Naive thymus-derived CD4-positive, alpha-beta T cell (primary cell): Measurements from ENCODE around the gene ESD. TPM values are rescaled to one million over a fixed set of nuclear protein-coding genes. Genes with fewer than 3 reads are reported as not detected.
"Not testable (repeated sequence)": the region's sequence is repeated elsewhere in the genome, so short reads cannot be mapped to it uniquely, and the experiment has no call there.

Experiments used
- ATAC-seq: fragments of 150-1000 bp; cut with Tn5 transposase; 2 replicates; pipeline ENCODE4 v1.10.0; 2021; ENCODE audit warnings: mild to moderate bottlenecking, moderate library complexity
- CTCF ChIA-PET: fragments of 350-600 bp; sonication (Branson Sonifier 250); formaldehyde crosslinking; loops from one replicate; lab custom pipeline; 2021; ENCODE audit warnings: antibody characterized with exemption; lab: Charles Lee
- POLR2A ChIA-PET: fragments of 350-600 bp; sonication (Branson Sonifier 250); formaldehyde crosslinking; loops from one replicate; lab custom pipeline; 2021; ENCODE audit warnings: antibody characterized with exemption, inconsistent platforms; lab: Charles Lee
- DNase-seq, 9 donors: peaks; one replicate each; pipeline versions ENCODE4 v3.0.0 to v3.0.0-alpha.2; 2020 to 2022; ENCODE audit warnings: mixed read lengths in 1 of 9
- H3K27ac ChIP-seq: one replicate; pipeline ENCODE4 v1.7.0; 2013; ENCODE audit warnings: mild to moderate bottlenecking, low read depth, low read length, moderate library complexity
- H3K27me3 ChIP-seq, 2 donors: one replicate each; pipeline ENCODE4 v1.7.0; 2013; ENCODE audit warnings: low read length in 2 of 2, mild to moderate bottlenecking in 2 of 2, moderate library complexity in 2 of 2; ENCODE audit not compliant: control insufficient read depth in 2 of 2, insufficient read depth in 2 of 2
- H3K36me3 ChIP-seq, 3 experiments: 1 replicate in 2 of 3; 2 replicates in 1 of 3; pipeline ENCODE4 v1.7.0; 2013; ENCODE audit warnings: low read length in 3 of 3, mild to moderate bottlenecking in 3 of 3, moderate library complexity in 1 of 3; ENCODE audit not compliant: insufficient read depth in 3 of 3, control insufficient read depth in 2 of 3
- H3K4me1 ChIP-seq, 2 donors: one replicate each; pipeline ENCODE4 v1.7.0; 2013; ENCODE audit warnings: low read length in 2 of 2, mild to moderate bottlenecking in 2 of 2, moderate library complexity in 1 of 2; ENCODE audit not compliant: control insufficient read depth in 2 of 2, insufficient read depth in 2 of 2
- H3K4me3 ChIP-seq: 2 replicates; pipeline ENCODE4 v1.7.0; 2013; ENCODE audit warnings: mild to moderate bottlenecking, low read length
- H3K9me3 ChIP-seq, 3 experiments: 1 replicate in 2 of 3; 2 replicates in 1 of 3; pipeline ENCODE4 v1.7.0; 2013; ENCODE audit warnings: low read length in 3 of 3; ENCODE audit not compliant: control insufficient read depth in 2 of 3
- H3K27ac Mint-ChIP-seq, 9 donors: one replicate each; pipeline ENCODE4 v1.8.0; 2020 to 2022; ENCODE audit warnings: mixed read lengths in 9 of 9, mild to moderate bottlenecking in 8 of 9, moderate library complexity in 5 of 9, inconsistent platforms in 2 of 9
- H3K27me3 Mint-ChIP-seq, 5 donors: one replicate each; pipeline ENCODE4 v1.8.0; 2021 to 2022; ENCODE audit warnings: mixed read lengths in 5 of 5, mild to moderate bottlenecking in 1 of 5
- H3K36me3 Mint-ChIP-seq, 5 donors: one replicate each; pipeline ENCODE4 v1.8.0; 2020 to 2022; ENCODE audit warnings: mixed read lengths in 5 of 5, mild to moderate bottlenecking in 3 of 5, inconsistent platforms in 1 of 5
- H3K4me1 Mint-ChIP-seq, 7 donors: one replicate each; pipeline ENCODE4 v1.8.0; 2020 to 2022; ENCODE audit warnings: mixed read lengths in 7 of 7, mild to moderate bottlenecking in 3 of 7, inconsistent platforms in 1 of 7
- H3K4me3 Mint-ChIP-seq, 10 donors: one replicate each; pipeline ENCODE4 v1.8.0; 2020 to 2022; ENCODE audit warnings: mild to moderate bottlenecking in 10 of 10, mixed read lengths in 10 of 10, moderate library complexity in 6 of 10, inconsistent platforms in 2 of 10
- H3K9me3 Mint-ChIP-seq, 11 donors: one replicate each; pipeline ENCODE4 v1.8.0; 2020 to 2022; ENCODE audit warnings: mixed read lengths in 11 of 11, mild to moderate bottlenecking in 4 of 11, inconsistent platforms in 1 of 11, moderate library complexity in 1 of 11
- intact Hi-C, 2 donors: fragments of 100-400 bp; cut with micrococcal nuclease; formaldehyde crosslinking; loops; one replicate each; pipeline ENCODE4 v1.15.1; 2023
- polyA plus RNA-seq, 2 donors: library from polyadenylated mRNA; unstranded; fragments of 300-500 nt; fragmentation: Illumina TruSeq; gene quantifications; one replicate each; pipeline ENCODE4 v1.2.3, GENCODE V29; 2021
- total RNA-seq, 6 experiments: library from RNA in 5 of 6; stranded (reverse) in 5 of 6; gene quantifications; 1 replicate in 5 of 6; 2 replicates in 1 of 6; pipeline ENCODE4 v1.2.3 and lab custom pipeline; 2021 to 2026

Gene ESD
- total and polyA plus RNA-seq, 7 experiments from 2014 or later: 35.3 to 182 (median 63.1) TPM

DNA sequence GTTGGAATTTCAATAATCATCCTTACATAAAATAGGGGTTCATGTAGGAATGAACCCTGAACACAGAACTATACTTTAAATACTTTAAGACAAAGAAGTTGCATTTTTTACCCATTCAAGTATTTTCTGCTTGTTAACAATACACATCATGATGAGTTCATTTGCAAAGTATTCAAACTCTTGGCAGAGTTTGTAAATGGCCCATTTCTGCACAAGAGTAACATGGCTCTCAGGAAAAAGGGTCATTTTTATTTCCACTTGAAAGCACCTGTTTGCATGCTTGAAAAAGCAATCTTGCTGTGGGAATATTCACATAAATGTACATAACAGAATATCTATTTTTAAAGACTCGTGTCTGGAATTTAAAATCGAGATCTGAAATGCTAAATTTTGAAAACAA lies 18.1 kb downstream of the ESD start:
- H3K4me3 ChIP-seq: no peak overlapping the region
- H3K36me3 Mint-ChIP-seq: peaks cover 19 to 59% (median 49%) of the 10 kb centered on the region in 5 donors
- ChIA-PET POLR2A (interaction anchor here (0.6 kb wide), 1 partner anchor 1732 kb away, joined by 3 read pairs; no protein-coding TSS in a partner anchor), CTCF (no interaction called here)
- no peaks in the 10 kb centered on the region for H3K4me1 ChIP-seq
- H3K9me3 ChIP-seq: no peaks in the 10 kb centered on the region
- no peak overlapping the region for H3K4me3 Mint-ChIP-seq
- intact Hi-C loops: no loop called here
- H3K27me3 ChIP-seq: no peaks in the 10 kb centered on the region
- no peak overlapping the region for H3K27ac Mint-ChIP-seq
- no peaks in the 10 kb centered on the region for H3K9me3 Mint-ChIP-seq
- DNase-seq (no peak), ATAC-seq (no peak)
- peaks cover 7 to 59% (median 15%) of the 10 kb centered on the region in 3 experiments for H3K36me3 ChIP-seq
- no peaks in the 10 kb centered on the region for H3K27me3 Mint-ChIP-seq
- H3K4me1 Mint-ChIP-seq: peaks cover 0 to 15% (median 1%) of the 10 kb centered on the region in 7 donors
- H3K27ac ChIP-seq: no peak overlapping the region

DNA sequence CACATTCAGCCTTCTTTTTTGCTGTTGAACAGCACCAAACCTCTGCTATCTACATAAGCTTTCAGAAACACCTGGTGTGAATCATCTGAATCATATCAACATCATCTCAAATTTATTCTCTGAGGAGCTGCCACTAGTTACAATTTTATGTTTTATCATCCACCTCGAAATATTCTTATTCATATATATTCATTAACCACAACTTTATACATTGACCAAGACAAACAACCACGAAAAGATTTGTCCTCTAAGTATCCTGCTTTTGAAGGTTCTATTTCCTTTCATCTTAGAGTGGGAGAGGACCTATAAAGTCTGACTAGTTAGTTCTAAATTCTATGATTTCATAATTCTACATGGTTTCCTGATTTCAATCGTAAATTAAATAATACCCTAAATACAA lies 18.9 kb downstream of the ESD start:
- no peak for ATAC-seq
- H3K27ac Mint-ChIP-seq: no peak overlapping the region
- H3K4me1 Mint-ChIP-seq: peaks cover 0 to 15% (median 1%) of the 10 kb centered on the region in 7 donors
- no peaks in the 10 kb centered on the region for H3K27me3 ChIP-seq
- ChIA-PET CTCF (interaction anchor here (0.6 kb wide), 2 partner anchors 16 to 20 kb away, joined by 3 read pairs; no protein-coding TSS in a partner anchor), POLR2A (no interaction called here)
- intact Hi-C loops: no loop called here
- no peak overlapping the region for H3K4me3 Mint-ChIP-seq
- H3K27ac ChIP-seq: no peak overlapping the region
- H3K9me3 ChIP-seq: no peaks in the 10 kb centered on the region
- H3K36me3 Mint-ChIP-seq: peaks cover 22 to 65% (median 54%) of the 10 kb centered on the region in 5 donors
- H3K9me3 Mint-ChIP-seq: no peaks in the 10 kb centered on the region
- peaks cover 7 to 63% (median 14%) of the 10 kb centered on the region in 3 experiments for H3K36me3 ChIP-seq
- DNase-seq: no peak
- no peaks in the 10 kb centered on the region for H3K27me3 Mint-ChIP-seq
- no peaks in the 10 kb centered on the region for H3K4me1 ChIP-seq
- H3K4me3 ChIP-seq: no peak overlapping the region

DNA sequence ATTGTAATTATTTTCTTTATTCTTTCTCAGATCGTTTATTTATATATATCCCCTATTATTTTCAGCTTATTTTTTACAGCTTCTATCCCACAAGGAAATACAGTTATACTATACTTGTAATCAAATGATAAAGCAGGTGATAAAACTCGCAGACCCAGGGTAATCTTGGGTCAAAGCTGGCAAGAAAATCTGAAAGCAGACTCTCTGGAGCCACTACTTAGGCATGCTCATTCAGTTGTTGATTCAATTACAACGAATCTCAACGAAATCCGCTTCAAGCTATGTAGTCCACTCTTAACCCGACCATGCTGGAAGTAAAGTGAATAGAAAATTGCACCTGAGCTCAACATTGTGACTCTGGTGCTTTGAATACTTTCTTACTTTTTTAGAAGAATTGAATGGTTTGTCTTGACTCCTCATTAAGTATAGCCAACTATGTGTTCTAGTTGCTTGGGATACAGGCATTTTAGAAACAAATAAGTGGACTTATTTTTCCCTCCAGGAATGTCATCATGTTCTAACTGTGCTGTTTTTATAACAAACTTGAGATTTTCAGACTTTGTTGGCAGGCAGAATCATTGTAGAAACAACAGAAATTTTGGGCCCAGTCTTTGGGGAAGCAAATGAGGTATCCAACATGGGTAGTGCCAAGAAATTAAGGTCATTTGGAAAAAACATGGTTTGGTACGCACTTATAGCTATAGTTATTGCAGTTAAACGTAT lies 21.4 kb downstream of the ESD start:
- no peaks in the 10 kb centered on the region for H3K9me3 Mint-ChIP-seq
- H3K36me3 Mint-ChIP-seq: peaks cover 27 to 71% (median 61%) of the 10 kb centered on the region in 5 donors
- POLR2A ChIA-PET: no interaction called here
- ATAC-seq (no peak), DNase-seq (no peak)
- no peaks in the 10 kb centered on the region for H3K27me3 ChIP-seq
- H3K27me3 Mint-ChIP-seq: no peaks in the 10 kb centered on the region
- no peak overlapping the region for H3K27ac Mint-ChIP-seq
- no peaks in the 10 kb centered on the region for H3K9me3 ChIP-seq
- intact Hi-C loops: no loop called here
- H3K4me1 ChIP-seq: no peaks in the 10 kb centered on the region
- CTCF ChIA-PET: no interaction called here
- no peak overlapping the region for H3K4me3 ChIP-seq
- H3K4me1 Mint-ChIP-seq: peaks cover 0 to 4% (median 0%) of the 10 kb centered on the region in 7 donors
- H3K4me3 Mint-ChIP-seq: no peak overlapping the region
- no peak overlapping the region for H3K27ac ChIP-seq
- H3K36me3 ChIP-seq: peaks cover 0 to 62% (median 10%) of the 10 kb centered on the region in 3 experiments

DNA sequence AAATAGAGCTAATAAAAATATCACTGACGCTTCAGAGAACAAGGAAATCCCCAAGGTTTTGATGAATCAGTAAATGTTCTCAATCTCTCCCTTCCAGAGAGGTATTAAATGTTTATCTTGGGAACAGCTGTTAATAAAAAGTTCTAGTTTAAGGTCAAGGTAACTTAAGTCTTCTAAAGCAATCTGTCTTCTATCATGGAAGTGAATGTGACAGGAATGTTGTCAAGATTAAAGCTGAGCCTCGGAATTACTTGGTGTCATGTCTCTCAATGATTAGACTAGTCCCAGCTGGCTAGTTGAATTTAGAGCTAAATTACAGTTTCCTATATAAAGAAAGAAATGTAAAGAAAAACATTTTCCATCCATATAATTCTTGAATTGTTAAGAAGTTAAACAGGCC lies 23.4 kb downstream of the ESD start:
- H3K27me3 Mint-ChIP-seq: no peaks in the 10 kb centered on the region
- no peak overlapping the region for H3K27ac Mint-ChIP-seq
- no peaks in the 10 kb centered on the region for H3K4me1 ChIP-seq
- no peak for DNase-seq
- no peak for ATAC-seq
- no peak overlapping the region for H3K27ac ChIP-seq
- peaks cover 27 to 71% (median 64%) of the 10 kb centered on the region in 5 donors for H3K36me3 Mint-ChIP-seq
- no peaks in the 10 kb centered on the region for H3K27me3 ChIP-seq
- ChIA-PET POLR2A (no interaction called here), CTCF (no interaction called here)
- no peak overlapping the region for H3K4me3 ChIP-seq
- peaks cover 0 to 4% (median 0%) of the 10 kb centered on the region in 7 donors for H3K4me1 Mint-ChIP-seq
- no peaks in the 10 kb centered on the region for H3K9me3 Mint-ChIP-seq
- intact Hi-C loops: no loop called here
- H3K4me3 Mint-ChIP-seq: no peak overlapping the region
- no peaks in the 10 kb centered on the region for H3K9me3 ChIP-seq
- peaks cover 0 to 53% (median 9%) of the 10 kb centered on the region in 3 experiments for H3K36me3 ChIP-seq

DNA sequence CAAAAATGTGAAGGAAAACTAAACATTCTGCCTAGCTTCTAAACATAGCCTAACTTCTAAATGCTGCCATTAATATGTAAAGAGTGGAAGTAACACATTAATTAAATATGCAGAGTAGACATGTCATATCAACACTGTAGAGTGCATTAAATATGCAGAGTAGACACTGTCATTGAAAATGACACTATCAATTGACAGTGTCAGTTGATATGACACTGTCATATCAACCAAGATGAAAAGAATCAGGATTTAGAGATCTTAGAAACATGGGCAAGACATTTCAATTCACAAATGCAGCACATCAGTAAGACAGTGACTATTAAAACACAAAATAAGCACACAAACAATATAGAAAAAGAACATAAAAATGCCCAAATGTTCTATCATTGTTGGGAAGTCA lies 25.3 kb downstream of the ESD start:
- ChIA-PET CTCF (no interaction called here), POLR2A (no interaction called here)
- Histone ChIP-seq H3K4me1 (no peaks in the 10 kb centered on the region), H3K27me3 (no peaks in the 10 kb centered on the region), H3K4me3 (no peak overlapping the region), H3K27ac (no peak overlapping the region), H3K9me3 (no peaks in the 10 kb centered on the region), H3K36me3 (peaks cover 0 to 44% (median 9%) of the 10 kb centered on the region in 3 experiments)
- no peaks in the 10 kb centered on the region for H3K9me3 Mint-ChIP-seq
- H3K36me3 Mint-ChIP-seq: peaks cover 22 to 59% (median 52%) of the 10 kb centered on the region in 5 donors
- H3K4me3 Mint-ChIP-seq: no peak overlapping the region
- no peak overlapping the region for H3K27ac Mint-ChIP-seq
- DNase-seq: no peak
- peaks cover 0 to 4% (median 0%) of the 10 kb centered on the region in 7 donors for H3K4me1 Mint-ChIP-seq
- no peak for ATAC-seq
- H3K27me3 Mint-ChIP-seq: no peaks in the 10 kb centered on the region
- intact Hi-C loops: no loop called here

DNA sequence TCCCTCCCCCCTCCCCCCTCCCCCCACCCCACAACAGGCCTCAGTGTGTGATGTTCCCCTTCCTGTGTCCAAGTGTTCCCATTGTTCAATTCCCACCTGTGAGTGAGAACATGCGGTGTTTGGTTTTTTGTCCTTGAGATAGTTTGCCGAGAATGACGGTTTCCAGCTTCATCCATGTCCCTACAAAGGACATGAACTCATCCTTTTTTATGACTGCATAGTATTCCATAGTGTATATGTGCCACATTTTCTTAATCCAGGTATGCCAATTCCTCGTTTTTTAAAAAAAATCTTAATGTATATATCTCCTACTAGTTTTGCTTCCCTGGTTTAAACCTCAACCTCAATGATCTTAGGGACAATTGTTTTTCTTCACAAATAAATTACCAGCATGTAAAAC lies 27.0 kb downstream of the ESD start:
- H3K27me3 Mint-ChIP-seq, H3K4me3 ChIP-seq, H3K4me1 Mint-ChIP-seq, H3K9me3 ChIP-seq, H3K27me3 ChIP-seq, DNase-seq, H3K9me3 Mint-ChIP-seq, POLR2A ChIA-PET, H3K4me3 Mint-ChIP-seq, ATAC-seq, CTCF ChIA-PET, H3K27ac ChIP-seq, H3K27ac Mint-ChIP-seq, H3K4me1 ChIP-seq: not testable (repeated sequence)
- H3K36me3 Mint-ChIP-seq: peaks cover 22 to 45% (median 41%) of the 10 kb centered on the region in 5 donors
- peaks cover 0 to 35% (median 6%) of the 10 kb centered on the region in 3 experiments for H3K36me3 ChIP-seq
- intact Hi-C loops: loop anchor here (10.0 kb wide), 1 partner anchor 1005 kb away; no protein-coding TSS in a partner anchor
